Left ventricle myocardium inferior (tissue), 1 donor: Measurements from ENCODE around the gene LDLRAD4. TPM values are rescaled to one million over a fixed set of nuclear protein-coding genes. Genes with fewer than 3 reads are reported as not detected.

Experiments
- DNase-seq: peaks from one replicate; pipeline ENCODE4 v3.0.0-alpha.2; 2020
- H3K27ac ChIP-seq: fragments of 200-600 bp; replicated peaks from 2 replicates; pipeline ENCODE4 v1.8.0; 2021
- H3K27me3 ChIP-seq: fragments of 200-600 bp; 2 replicates; pipeline ENCODE4 v1.8.0; 2021; ENCODE audit warnings: low read depth
- H3K36me3 ChIP-seq: fragments of 200-600 bp; 2 replicates; pipeline ENCODE4 v1.8.0; 2021
- H3K4me1 ChIP-seq: fragments of 200-600 bp; 2 replicates; pipeline ENCODE4 v1.8.0; 2021
- H3K4me3 ChIP-seq: fragments of 200-600 bp; 2 replicates; pipeline ENCODE4 v1.8.0; 2021; ENCODE audit warnings: mild to moderate bottlenecking, moderate library complexity
- H3K9me3 ChIP-seq: fragments of 200-600 bp; replicated peaks from 2 replicates; pipeline ENCODE4 v1.8.0; 2021
- CTCF ChIP-seq: fragments of 200-600 bp; IDR thresholded peaks from 2 replicates; pipeline ENCODE4 v1.8.0; 2021; ENCODE audit warnings: antibody characterized with exemption, mild to moderate bottlenecking, borderline replicate concordance
- intact Hi-C: fragments of 100-400 bp; cut with micrococcal nuclease; formaldehyde crosslinking; loops from one replicate; pipeline ENCODE4 v1.11.0; 2022
- total RNA-seq: library from RNA; stranded (reverse); fragmentation: NEBNext Ultra II Directional; extraction: Animal tissue kit (Norgen Biotek cat#: 25700); gene quantifications from one replicate; pipeline ENCODE4 v1.2.1, GENCODE V29; 2021
- donor health status: DM: no; HTN: yes; CAD: no; lungs with severe emphysema.

LDLRAD4 gene
- total RNA-seq, 1 donor from 2014 or later, result 43.3 TPM

DNA sequence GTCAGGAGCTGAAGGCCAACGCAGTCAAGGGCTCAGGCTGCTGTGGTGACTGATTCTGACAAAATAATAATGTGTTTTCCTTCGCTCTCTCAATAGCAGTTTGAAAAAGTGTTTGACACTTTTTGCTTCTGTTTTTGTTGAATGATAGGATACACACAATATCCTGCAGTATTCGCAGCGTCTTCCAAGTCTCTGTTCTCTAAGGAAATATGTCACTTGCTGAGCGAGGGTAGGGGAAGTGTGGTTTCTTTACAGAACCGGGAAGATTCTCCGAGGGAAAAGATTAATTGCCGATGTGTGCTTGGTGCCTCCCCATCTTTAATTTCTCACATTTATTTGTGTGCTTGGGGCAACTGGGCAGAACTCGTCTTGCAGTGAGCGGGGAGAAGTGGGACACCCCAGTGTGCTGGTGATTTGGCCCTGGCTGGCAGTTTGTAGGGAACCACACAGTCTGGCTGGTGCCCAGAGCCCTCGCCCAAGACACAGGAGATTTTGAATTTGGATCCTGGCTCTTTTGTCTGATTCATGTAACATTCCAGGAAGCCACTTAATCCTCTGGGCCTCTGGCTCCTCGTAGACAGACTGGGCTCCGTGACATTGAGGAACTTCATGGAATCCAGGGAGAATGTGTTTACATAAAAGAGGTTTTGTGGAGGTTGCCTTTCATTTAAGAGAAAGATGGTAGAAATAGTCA is 169.4 kb downstream of the LDLRAD4 start:
- H3K27ac ChIP-seq, result peak overlapping the region; percentile 51
- no peaks in the 10 kb centered on the region for H3K27me3 ChIP-seq
- no peak for DNase-seq
- H3K4me1 ChIP-seq, result peaks cover 47% of the 10 kb centered on the region
- H3K36me3 ChIP-seq, result no peaks in the 10 kb centered on the region
- no peaks in the 10 kb centered on the region for H3K9me3 ChIP-seq
- intact Hi-C loops, result loop anchor here (10.0 kb wide), 1 partner anchor 67 kb away; no protein-coding TSS in a partner anchor
- TF ChIP-seq CTCF, result no peak
- H3K4me3 ChIP-seq, result no peak overlapping the region

- H3K27ac ChIP-seq, result peak overlapping the region; percentile 51
- no peaks in the 10 kb centered on the region for H3K9me3 ChIP-seq
- DNase-seq, result no peak
- H3K27me3 ChIP-seq, result no peaks in the 10 kb centered on the region
- TF ChIP-seq CTCF, result no peak
- peaks cover 38% of the 10 kb centered on the region for H3K4me1 ChIP-seq
- H3K36me3 ChIP-seq, result no peaks in the 10 kb centered on the region
- intact Hi-C loops, result loop anchor here (10.0 kb wide), 1 partner anchor 66 kb away; no protein-coding TSS in a partner anchor
- no peak overlapping the region for H3K4me3 ChIP-seq
These were observed 170.3 kb downstream of the LDLRAD4 start for GRCh38 chr18:13388586-13389490.

GRCh38 chr18:13389491-13390131 is 171.1 kb downstream of the LDLRAD4 start:
- DNase-seq, result no peak
- Histone ChIP-seq H3K4me1 (peaks cover 39% of the 10 kb centered on the region), H3K4me3 (no peak overlapping the region), H3K9me3 (no peaks in the 10 kb centered on the region), H3K36me3 (no peaks in the 10 kb centered on the region), H3K27me3 (no peaks in the 10 kb centered on the region), H3K27ac (no peak overlapping the region)
- no peak for TF ChIP-seq CTCF
- intact Hi-C loops, result loop anchor here (10.0 kb wide), 1 partner anchor 65 kb away; no protein-coding TSS in a partner anchor

DNA sequence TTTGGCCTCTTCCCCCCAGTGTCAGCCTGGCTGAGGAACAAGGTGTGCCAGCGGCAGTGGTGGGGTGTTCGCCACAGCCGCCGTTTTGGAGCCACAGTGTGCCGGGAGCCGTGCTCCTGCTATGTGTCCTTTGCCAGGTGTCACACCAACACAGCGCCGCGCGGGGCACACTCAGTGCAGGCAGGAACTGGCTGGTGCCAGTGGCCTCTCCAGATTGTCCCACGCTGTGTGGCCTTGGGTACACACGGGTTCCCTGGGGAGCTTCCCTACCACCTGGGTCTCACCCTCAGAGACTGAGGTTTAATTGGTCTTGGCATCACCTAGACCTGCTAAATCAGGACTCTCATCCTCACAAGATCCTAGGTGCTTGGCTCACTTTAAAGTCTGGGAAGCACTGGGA is 171.6 kb downstream of the LDLRAD4 start:
- H3K27ac ChIP-seq, result no peak overlapping the region
- H3K36me3 ChIP-seq, result no peaks in the 10 kb centered on the region
- intact Hi-C loops, result no loop called here
- H3K9me3 ChIP-seq, result no peaks in the 10 kb centered on the region
- DNase-seq, result no peak
- no peaks in the 10 kb centered on the region for H3K27me3 ChIP-seq
- no peak for TF ChIP-seq CTCF
- no peak overlapping the region for H3K4me3 ChIP-seq
- H3K4me1 ChIP-seq, result peaks cover 45% of the 10 kb centered on the region

DNA sequence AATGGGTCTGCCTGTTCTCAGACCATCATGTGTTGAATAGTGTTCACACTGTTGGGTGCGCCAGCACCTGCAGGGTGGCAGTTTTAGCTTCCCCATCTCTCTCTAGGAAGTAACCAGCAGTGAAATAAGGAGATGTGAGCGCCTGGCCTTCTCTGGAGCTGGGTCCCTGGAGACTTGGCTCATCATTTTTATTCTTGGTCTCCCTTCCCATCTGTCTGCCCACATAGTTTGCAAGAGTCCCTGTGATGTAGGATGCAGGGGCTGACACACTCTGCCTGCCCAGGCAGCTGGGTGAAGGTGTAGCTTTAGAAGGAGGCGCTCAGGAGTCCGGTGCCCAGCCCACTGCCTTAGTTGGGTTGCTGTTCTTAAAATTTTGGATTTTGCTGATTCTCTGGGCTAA is 172.2 kb downstream of the LDLRAD4 start:
- Histone ChIP-seq H3K9me3 (no peaks in the 10 kb centered on the region), H3K27ac (no peak overlapping the region), H3K4me1 (peaks cover 45% of the 10 kb centered on the region), H3K27me3 (no peaks in the 10 kb centered on the region), H3K4me3 (no peak overlapping the region), H3K36me3 (no peaks in the 10 kb centered on the region)
- intact Hi-C loops, result no loop called here
- DNase-seq, result no peak
- TF ChIP-seq CTCF, result no peak
